Mesodermal cell (in vitro differentiated cells): Measurements from ENCODE around the gene CDC42.

Experiments
- H3K27ac ChIP-seq: 2 replicates; pipeline ENCODE4 v1.7.0; 2013; ENCODE audit warnings: mild to moderate bottlenecking, low read depth, low read length, moderate library complexity; ENCODE audit not compliant: severe bottlenecking
- H3K36me3 ChIP-seq: 2 replicates; pipeline ENCODE4 v1.7.1; 2013; ENCODE audit warnings: mild to moderate bottlenecking, low read length, moderate library complexity; ENCODE audit not compliant: control insufficient read depth, insufficient read depth
- H3K4me1 ChIP-seq: one replicate; pipeline ENCODE4 v1.7.1; 2013; ENCODE audit warnings: mild to moderate bottlenecking, low read length; ENCODE audit not compliant: insufficient read depth, control insufficient read depth, poor library complexity, severe bottlenecking
- H3K4me3 ChIP-seq: 2 replicates; pipeline ENCODE4 v1.7.0; 2013; ENCODE audit warnings: low read length, control low read depth, mild to moderate bottlenecking; ENCODE audit not compliant: insufficient read depth, poor library complexity, severe bottlenecking; ENCODE audit errors: extremely low read depth
- H3K9me3 ChIP-seq: 2 replicates; pipeline ENCODE4 v1.7.1; 2013; ENCODE audit warnings: mild to moderate bottlenecking, low read length, moderate library complexity; ENCODE audit not compliant: control insufficient read depth
- WGBS, 2 experiments: methylation state at CpG; one replicate each; pipeline ENCODE4 v1.1.5; 2013; ENCODE audit warnings: missing lambda C conversion rate in 2 of 2; ENCODE audit not compliant: insufficient coverage in 2 of 2; 5-methylcytosine and 5-hydroxymethylcytosine counted together

The CDC42 gene

GRCh38 chr1:22119626-22120468, 67.3 kb downstream of the CDC42 start:
- Histone ChIP-seq H3K9me3 (no peaks in the 10 kb centered on the region), H3K27ac (peak overlapping the region; percentile 36), H3K4me1 (peaks cover 35% of the 10 kb centered on the region), H3K36me3 (peaks cover 56% of the 10 kb centered on the region), H3K4me3 (no peak overlapping the region)
- 97 to 98% methylated on average over 34 to 43 of the region's 44 CpGs for WGBS, 2 experiments

- WGBS, 2 experiments, result 96 to 98% methylated on average over 7 to 11 of the region's 11 CpGs
- no peak overlapping the region for H3K27ac ChIP-seq
These were observed 67.9 kb downstream of the CDC42 start for GRCh38 chr1:22120469-22120790.

GRCh38 chr1:22121421-22121911, 69.0 kb downstream of the CDC42 start:
- Histone ChIP-seq H3K36me3 (peaks cover 45% of the 10 kb centered on the region), H3K4me1 (peaks cover 27% of the 10 kb centered on the region), H3K27ac (peak overlapping the region; percentile 41), H3K9me3 (no peaks in the 10 kb centered on the region), H3K4me3 (no peak overlapping the region)
- WGBS, 2 experiments, result 61 to 69% methylated on average over 7 to 10 of the region's 15 CpGs

More at GRCh38 chr1:22120469-22120790, 67.9 kb downstream of the CDC42 start:
- peaks cover 54% of the 10 kb centered on the region for H3K36me3 ChIP-seq
- no peaks in the 10 kb centered on the region for H3K9me3 ChIP-seq
- H3K4me3 ChIP-seq, result no peak overlapping the region
- peaks cover 29% of the 10 kb centered on the region for H3K4me1 ChIP-seq

GRCh38 chr1:22122273-22123070, 70.0 kb downstream of the CDC42 start:
- H3K9me3 ChIP-seq, result no peaks in the 10 kb centered on the region
- no peak overlapping the region for H3K4me3 ChIP-seq
- peak overlapping the region; percentile 41 for H3K27ac ChIP-seq
- 82 to 85% methylated on average over 13 to 20 of the region's 21 CpGs for WGBS, 2 experiments
- H3K36me3 ChIP-seq, result peaks cover 34% of the 10 kb centered on the region
- H3K4me1 ChIP-seq, result peaks cover 27% of the 10 kb centered on the region

GRCh38 chr1:22123071-22123390, 70.5 kb downstream of the CDC42 start:
- whole genome bisulfite sequencing, 2 experiments, result 78 to 93% methylated on average over 3 to 5 of the region's 8 CpGs
- Histone ChIP-seq H3K27ac (peak overlapping the region; percentile 41), H3K4me3 (no peak overlapping the region), H3K36me3 (peaks cover 29% of the 10 kb centered on the region), H3K9me3 (no peaks in the 10 kb centered on the region), H3K4me1 (peaks cover 27% of the 10 kb centered on the region)

GRCh38 chr1:22123901-22124404, 71.4 kb downstream of the CDC42 start:
- Histone ChIP-seq H3K4me3 (no peak overlapping the region), H3K27ac (no peak overlapping the region), H3K36me3 (peaks cover 20% of the 10 kb centered on the region), H3K9me3 (no peaks in the 10 kb centered on the region), H3K4me1 (peaks cover 27% of the 10 kb centered on the region)
- WGBS, 2 experiments, result 89 to 92% methylated on average over 8 to 9 of the region's 9 CpGs

GRCh38 chr1:22124592-22125229, 72.2 kb downstream of the CDC42 start:
- Histone ChIP-seq H3K4me1 (peaks cover 27% of the 10 kb centered on the region), H3K4me3 (no peak overlapping the region), H3K27ac (no peak overlapping the region), H3K36me3 (peaks cover 12% of the 10 kb centered on the region), H3K9me3 (no peaks in the 10 kb centered on the region)
- 93 to 100% methylated on average over 5 to 8 of the region's 8 CpGs for WGBS, 2 experiments

GRCh38 chr1:22126531-22126930, 74.0 kb downstream of the CDC42 start:
- WGBS, 2 experiments, result 94 to 97% methylated on average over 12 of the region's 12 CpGs
- Histone ChIP-seq H3K4me1 (peaks cover 21% of the 10 kb centered on the region), H3K36me3 (peaks cover 3% of the 10 kb centered on the region), H3K9me3 (no peaks in the 10 kb centered on the region), H3K4me3 (no peak overlapping the region), H3K27ac (no peak overlapping the region)

GRCh38 chr1:22127248-22127647, 74.7 kb downstream of the CDC42 start:
- peaks cover 3% of the 10 kb centered on the region for H3K36me3 ChIP-seq
- no peak overlapping the region for H3K4me3 ChIP-seq
- H3K27ac ChIP-seq, result no peak overlapping the region
- WGBS, 2 experiments, result 86 to 88% methylated on average over 6 of the region's 6 CpGs
- no peaks in the 10 kb centered on the region for H3K9me3 ChIP-seq
- H3K4me1 ChIP-seq, result peaks cover 14% of the 10 kb centered on the region

- peaks cover 3% of the 10 kb centered on the region for H3K36me3 ChIP-seq
- peaks cover 9% of the 10 kb centered on the region for H3K4me1 ChIP-seq
- WGBS, 2 experiments, result 100% methylated on average over 1 of the region's 3 CpGs
- H3K9me3 ChIP-seq, result no peaks in the 10 kb centered on the region
- H3K4me3 ChIP-seq, result no peak overlapping the region
- no peak overlapping the region for H3K27ac ChIP-seq
These were observed 75.2 kb downstream of the CDC42 start for GRCh38 chr1:22127731-22128130.
